SK-N-SH treated with all-trans-retinoic acid at 6 μM for 48 hours (cell line): ENCODE results near the gene PHYKPL.
"Not testable (repeated sequence)": the region's sequence is repeated elsewhere in the genome, so short reads cannot be mapped to it uniquely, and the experiment has no call there.

Experiments
- ATAC-seq: fragments of 200-7000 bp; cut with Tn5 transposase; 3 replicates; pipeline ENCODE4 v1.9.1; 2020; ENCODE audit warnings: mild to moderate bottlenecking, moderate library complexity
- ARNTL ChIP-seq: fragments of 450-650 bp; formaldehyde crosslinking; IDR thresholded peaks from 2 replicates; pipeline ENCODE4 v1.5.0; 2020; ENCODE audit warnings: low read depth, mild to moderate bottlenecking, moderate library complexity, borderline replicate concordance
- BACH2 ChIP-seq: fragments of 250-450 bp; sonication (Bioruptor Pico); IDR thresholded peaks from 2 replicates; pipeline ENCODE4 v1.9.0; 2021; ENCODE audit warnings: mild to moderate bottlenecking, borderline replicate concordance
- CSDC2 ChIP-seq: fragments of 250-450 bp; sonication (Bioruptor Pico); IDR thresholded peaks from 2 replicates; pipeline ENCODE4 v1.5.0; 2020; ENCODE audit warnings: mild to moderate bottlenecking, moderate library complexity
- ESRRG ChIP-seq: fragments of 250-450 bp; sonication (Bioruptor Pico); IDR thresholded peaks from 2 replicates; pipeline ENCODE4 v1.6.1; 2021; ENCODE audit warnings: mild to moderate bottlenecking
- GLIS3 ChIP-seq: fragments of 250-450 bp; sonication (Bioruptor Pico); IDR thresholded peaks from 2 replicates; pipeline ENCODE4 v1.5.0; 2020; ENCODE audit warnings: mild to moderate bottlenecking, moderate library complexity
- ISL1 ChIP-seq: fragments of 250-450 bp; sonication (Bioruptor Pico); IDR thresholded peaks from 2 replicates; pipeline ENCODE4 v2.1.2; 2022; ENCODE audit warnings: mild to moderate bottlenecking, moderate library complexity
- PPARA ChIP-seq: fragments of 250-450 bp; sonication (Bioruptor Pico); IDR thresholded peaks from 2 replicates; pipeline ENCODE4 v1.5.0; 2020; ENCODE audit warnings: mild to moderate bottlenecking, borderline replicate concordance
- RARB ChIP-seq: fragments of 250-450 bp; sonication (Bioruptor Pico); IDR thresholded peaks from 2 replicates; pipeline ENCODE4 v1.8.0; 2021; ENCODE audit warnings: mild to moderate bottlenecking, moderate library complexity
- SNAI2 ChIP-seq: fragments of 250-450 bp; sonication (Bioruptor Pico); IDR thresholded peaks from 2 replicates; pipeline ENCODE4 v1.5.0; 2020; ENCODE audit warnings: mild to moderate bottlenecking, moderate library complexity
- TCF4 ChIP-seq: fragments of 250-450 bp; sonication (Bioruptor Pico); IDR thresholded peaks from 2 replicates; pipeline ENCODE4 v1.8.0; 2021; ENCODE audit warnings: mild to moderate bottlenecking, moderate library complexity, borderline replicate concordance
- TOX ChIP-seq: fragments of 250-450 bp; sonication (Bioruptor Pico); IDR thresholded peaks from 2 replicates; pipeline ENCODE4 v1.8.0; 2021; ENCODE audit warnings: mild to moderate bottlenecking, moderate library complexity, borderline replicate concordance
- ZC3H10 ChIP-seq: fragments of 250-450 bp; sonication (Bioruptor Pico); IDR thresholded peaks from 2 replicates; pipeline ENCODE4 v1.5.1; 2021; ENCODE audit warnings: mild to moderate bottlenecking, moderate library complexity
- ZFP3 ChIP-seq: fragments of 250-450 bp; sonication (Bioruptor Pico); IDR thresholded peaks from 2 replicates; pipeline ENCODE4 v1.5.0; 2020; ENCODE audit warnings: mild to moderate bottlenecking, moderate library complexity
- ZFP30 ChIP-seq: fragments of 450-650 bp; formaldehyde crosslinking; IDR thresholded peaks from 2 replicates; pipeline ENCODE4 v1.5.0; 2022; ENCODE audit warnings: mild to moderate bottlenecking, moderate library complexity
- ZNF70 ChIP-seq: fragments of 450-650 bp; formaldehyde crosslinking; IDR thresholded peaks from 2 replicates; pipeline ENCODE4 v1.5.0; 2020; ENCODE audit warnings: mild to moderate bottlenecking, moderate library complexity
- ZNF8 ChIP-seq: fragments of 450-650 bp; formaldehyde crosslinking; IDR thresholded peaks from 2 replicates; pipeline ENCODE4 v1.5.0; 2020; ENCODE audit warnings: mild to moderate bottlenecking, moderate library complexity
- TF ChIP-seq, protein P1 (sequence below): fragments of 250-450 bp; sonication (Bioruptor Pico); IDR thresholded peaks from 2 replicates; pipeline ENCODE4 v1.5.1; 2021; ENCODE audit warnings: mild to moderate bottlenecking, moderate library complexity
- TF ChIP-seq, protein P2 (sequence below): fragments of 250-450 bp; sonication (Bioruptor Pico); IDR thresholded peaks from 2 replicates; pipeline ENCODE4 v1.5.1; 2020; ENCODE audit warnings: low read depth, mild to moderate bottlenecking, moderate library complexity
- TF ChIP-seq, protein P3 (sequence below): fragments of 250-450 bp; sonication (Bioruptor Pico); IDR thresholded peaks from 2 replicates; pipeline ENCODE4 v1.8.0; 2021; ENCODE audit warnings: low read depth, mild to moderate bottlenecking, moderate library complexity, borderline replicate concordance
- TF ChIP-seq, protein P4 (sequence below): fragments of 250-450 bp; sonication (Bioruptor Pico); IDR thresholded peaks from 2 replicates; pipeline ENCODE4 v1.5.0; 2020; ENCODE audit warnings: mild to moderate bottlenecking, moderate library complexity

The PHYKPL gene

DNA sequence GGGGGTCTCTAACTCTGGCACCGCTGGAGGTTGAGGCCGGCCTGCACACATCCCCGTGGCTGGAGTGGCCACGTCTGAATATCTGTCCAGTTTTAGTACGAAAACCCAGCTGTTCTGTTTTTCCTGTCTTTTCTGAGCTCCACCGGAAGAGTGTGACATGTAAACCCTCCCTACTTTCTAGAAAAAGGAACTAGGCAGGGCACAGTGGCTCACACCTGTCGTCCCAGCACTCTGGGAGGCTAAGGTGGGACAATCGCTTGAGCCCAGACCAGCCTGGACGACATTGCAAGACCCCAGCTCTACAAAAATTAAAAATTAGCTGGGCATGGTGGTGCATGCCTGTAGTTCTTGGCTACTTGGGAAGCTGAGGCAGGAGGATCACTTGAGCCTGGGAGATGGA is 8.2 kb upstream of the PHYKPL start:
- TF ChIP-seq RARB (CRISPR knock-in tag) (no peak), CSDC2 (CRISPR knock-in tag) (no peak), ZFP30 (no peak), ARNTL (CRISPR knock-in tag) (no peak), BACH2 (no peak), GLIS3 (no peak), PPARA (CRISPR knock-in tag) (no peak), ZNF70 (no peak), ISL1 (CRISPR knock-in tag) (no peak), ZFP3 (no peak), ZNF8 (CRISPR knock-in tag) (no peak)
- TF ChIP-seq, protein P1, sequence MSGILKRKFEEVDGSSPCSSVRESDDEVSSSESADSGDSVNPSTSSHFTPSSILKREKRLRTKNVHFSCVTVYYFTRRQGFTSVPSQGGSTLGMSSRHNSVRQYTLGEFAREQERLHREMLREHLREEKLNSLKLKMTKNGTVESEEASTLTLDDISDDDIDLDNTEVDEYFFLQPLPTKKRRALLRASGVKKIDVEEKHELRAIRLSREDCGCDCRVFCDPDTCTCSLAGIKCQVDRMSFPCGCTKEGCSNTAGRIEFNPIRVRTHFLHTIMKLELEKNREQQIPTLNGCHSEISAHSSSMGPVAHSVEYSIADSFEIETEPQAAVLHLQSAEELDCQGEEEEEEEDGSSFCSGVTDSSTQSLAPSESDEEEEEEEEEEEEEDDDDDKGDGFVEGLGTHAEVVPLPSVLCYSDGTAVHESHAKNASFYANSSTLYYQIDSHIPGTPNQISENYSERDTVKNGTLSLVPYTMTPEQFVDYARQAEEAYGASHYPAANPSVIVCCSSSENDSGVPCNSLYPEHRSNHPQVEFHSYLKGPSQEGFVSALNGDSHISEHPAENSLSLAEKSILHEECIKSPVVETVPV (CRISPR knock-in tag), result no peak
- TF ChIP-seq, protein P2, sequence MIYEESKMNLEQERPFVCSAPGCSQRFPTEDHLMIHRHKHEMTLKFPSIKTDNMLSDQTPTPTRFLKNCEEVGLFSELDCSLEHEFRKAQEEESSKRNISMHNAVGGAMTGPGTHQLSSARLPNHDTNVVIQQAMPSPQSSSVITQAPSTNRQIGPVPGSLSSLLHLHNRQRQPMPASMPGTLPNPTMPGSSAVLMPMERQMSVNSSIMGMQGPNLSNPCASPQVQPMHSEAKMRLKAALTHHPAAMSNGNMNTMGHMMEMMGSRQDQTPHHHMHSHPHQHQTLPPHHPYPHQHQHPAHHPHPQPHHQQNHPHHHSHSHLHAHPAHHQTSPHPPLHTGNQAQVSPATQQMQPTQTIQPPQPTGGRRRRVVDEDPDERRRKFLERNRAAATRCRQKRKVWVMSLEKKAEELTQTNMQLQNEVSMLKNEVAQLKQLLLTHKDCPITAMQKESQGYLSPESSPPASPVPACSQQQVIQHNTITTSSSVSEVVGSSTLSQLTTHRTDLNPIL (CRISPR knock-in tag), result no peak
- TF ChIP-seq, protein P3, sequence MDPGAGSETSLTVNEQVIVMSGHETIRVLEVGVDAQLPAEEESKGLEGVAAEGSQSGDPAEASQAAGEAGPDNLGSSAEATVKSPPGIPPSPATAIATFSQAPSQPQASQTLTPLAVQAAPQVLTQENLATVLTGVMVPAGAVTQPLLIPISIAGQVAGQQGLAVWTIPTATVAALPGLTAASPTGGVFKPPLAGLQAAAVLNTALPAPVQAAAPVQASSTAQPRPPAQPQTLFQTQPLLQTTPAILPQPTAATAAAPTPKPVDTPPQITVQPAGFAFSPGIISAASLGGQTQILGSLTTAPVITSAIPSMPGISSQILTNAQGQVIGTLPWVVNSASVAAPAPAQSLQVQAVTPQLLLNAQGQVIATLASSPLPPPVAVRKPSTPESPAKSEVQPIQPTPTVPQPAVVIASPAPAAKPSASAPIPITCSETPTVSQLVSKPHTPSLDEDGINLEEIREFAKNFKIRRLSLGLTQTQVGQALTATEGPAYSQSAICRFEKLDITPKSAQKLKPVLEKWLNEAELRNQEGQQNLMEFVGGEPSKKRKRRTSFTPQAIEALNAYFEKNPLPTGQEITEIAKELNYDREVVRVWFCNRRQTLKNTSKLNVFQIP (CRISPR knock-in tag), result no peak
- no peak for ATAC-seq

DNA sequence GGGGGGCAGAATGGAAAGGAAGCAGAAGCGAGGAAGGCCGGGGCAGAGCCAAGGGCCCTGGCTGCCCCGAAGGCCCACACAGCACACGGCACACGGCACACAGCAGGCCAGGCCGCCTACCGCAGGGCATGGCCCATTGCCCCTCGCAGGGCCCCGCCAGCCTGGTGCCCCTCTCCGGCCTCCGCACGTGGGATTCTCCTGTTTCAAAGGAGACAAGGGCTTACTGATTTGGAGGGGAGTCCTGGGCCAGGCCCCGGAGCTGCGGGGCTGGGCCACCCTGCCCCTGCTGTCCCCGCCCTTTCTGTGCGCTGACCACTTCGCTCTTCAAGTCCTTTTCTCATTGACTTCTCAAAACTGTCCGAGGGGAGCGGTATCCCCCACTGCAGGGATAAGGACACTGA is 7.7 kb upstream of the PHYKPL start:
- TF ChIP-seq SNAI2 (CRISPR knock-in tag), result no peak
- no peak for TF ChIP-seq ZNF70
- TF ChIP-seq CSDC2 (CRISPR knock-in tag), result no peak

DNA sequence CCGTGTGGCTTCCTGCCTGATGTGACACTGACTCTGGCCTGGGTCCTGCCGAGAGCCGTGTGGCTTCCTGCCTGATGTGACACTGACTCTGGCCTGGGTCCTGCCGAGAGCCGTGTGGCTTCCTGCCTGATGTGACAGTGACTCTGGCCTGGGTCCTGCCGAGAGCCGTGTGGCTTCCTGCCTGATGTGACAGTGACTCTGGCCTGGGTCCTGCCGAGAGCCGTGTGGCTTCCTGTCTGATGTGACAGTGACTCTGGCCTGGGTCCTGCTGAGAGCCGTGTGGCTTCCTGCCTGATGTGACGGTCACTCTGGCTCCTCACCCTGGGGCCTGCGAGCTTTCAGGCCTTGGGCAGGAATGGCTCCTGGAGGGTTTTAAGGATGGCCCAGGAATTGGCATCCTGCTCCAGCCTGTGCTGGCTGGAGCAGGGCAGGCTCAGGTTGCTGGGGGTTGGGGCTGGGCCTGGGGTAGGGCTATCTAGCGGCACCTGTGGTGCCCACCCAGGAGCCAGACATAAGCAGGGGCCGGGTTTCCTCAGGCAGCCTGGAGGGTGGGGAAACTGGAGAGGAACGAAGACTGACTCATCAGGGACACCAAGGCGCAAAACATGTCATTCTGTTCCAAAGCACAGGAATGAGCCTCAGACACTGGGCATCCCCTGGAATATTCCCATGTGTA is 7.2 kb upstream of the PHYKPL start:
- not testable (repeated sequence) for ATAC-seq

More for the DNA sequence above, 7.7 kb upstream of the PHYKPL start:
- no peak for ATAC-seq

DNA sequence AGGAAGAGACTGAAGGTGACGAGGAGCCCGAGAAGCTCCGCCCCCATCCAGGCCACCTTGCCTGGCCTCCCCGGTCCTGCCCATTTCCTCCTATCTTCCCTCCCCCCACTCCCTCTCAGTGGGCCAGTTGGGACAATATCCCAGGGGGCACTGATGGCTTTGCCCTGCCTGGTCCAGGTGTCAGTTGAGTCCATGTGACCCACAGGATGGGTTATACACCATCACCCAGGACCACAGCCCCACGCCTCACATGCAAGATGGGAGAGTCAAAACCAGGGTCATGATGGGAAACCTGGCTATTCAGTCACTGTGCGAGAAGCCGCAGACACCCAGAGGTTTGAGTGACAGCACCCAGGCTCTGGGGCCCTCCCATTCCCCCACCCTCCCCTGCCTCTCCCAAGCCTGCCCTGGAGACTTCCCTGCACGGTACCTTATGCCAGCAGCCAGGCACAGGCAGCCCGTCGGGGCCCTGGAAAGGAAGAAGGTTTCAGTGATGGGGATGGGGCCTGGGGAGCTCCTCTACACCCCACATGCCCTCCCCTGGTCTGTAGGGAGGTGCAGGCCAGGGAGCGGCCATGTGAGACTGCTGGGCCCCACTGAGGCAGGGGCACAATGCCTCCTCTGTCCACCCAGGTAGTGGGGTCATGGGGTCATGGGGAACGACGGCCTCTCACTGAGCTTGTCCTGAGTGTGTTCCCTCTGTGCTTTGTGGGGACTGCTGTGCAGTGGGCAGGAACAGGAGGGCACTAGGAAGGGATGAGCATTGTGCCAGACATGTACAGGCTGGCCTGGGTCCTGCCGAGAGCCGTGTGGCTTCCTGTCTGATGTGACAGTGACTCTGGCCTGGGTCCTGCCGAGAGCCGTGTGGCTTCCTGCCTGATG is 6.3 kb upstream of the PHYKPL start:
- no peak for ATAC-seq
- TF ChIP-seq SNAI2 (CRISPR knock-in tag), result no peak
- TF ChIP-seq TCF4, result no peak
- TF ChIP-seq, protein P1 (CRISPR knock-in tag), result no peak
- no peak for TF ChIP-seq TOX (CRISPR knock-in tag)
- no peak for TF ChIP-seq RARB (CRISPR knock-in tag)
- no peak for TF ChIP-seq PPARA (CRISPR knock-in tag)
- TF ChIP-seq ESRRG (CRISPR knock-in tag), result no peak
- TF ChIP-seq ISL1 (CRISPR knock-in tag), result no peak
- TF ChIP-seq, protein P3 (CRISPR knock-in tag), result no peak
- TF ChIP-seq, protein P2 (CRISPR knock-in tag), result no peak
- TF ChIP-seq GLIS3, result no peak
- TF ChIP-seq BACH2, result no peak
- no peak for TF ChIP-seq CSDC2 (CRISPR knock-in tag)
- no peak for TF ChIP-seq ZFP3
- no peak for TF ChIP-seq ZC3H10 (CRISPR knock-in tag)
- TF ChIP-seq, protein P4, sequence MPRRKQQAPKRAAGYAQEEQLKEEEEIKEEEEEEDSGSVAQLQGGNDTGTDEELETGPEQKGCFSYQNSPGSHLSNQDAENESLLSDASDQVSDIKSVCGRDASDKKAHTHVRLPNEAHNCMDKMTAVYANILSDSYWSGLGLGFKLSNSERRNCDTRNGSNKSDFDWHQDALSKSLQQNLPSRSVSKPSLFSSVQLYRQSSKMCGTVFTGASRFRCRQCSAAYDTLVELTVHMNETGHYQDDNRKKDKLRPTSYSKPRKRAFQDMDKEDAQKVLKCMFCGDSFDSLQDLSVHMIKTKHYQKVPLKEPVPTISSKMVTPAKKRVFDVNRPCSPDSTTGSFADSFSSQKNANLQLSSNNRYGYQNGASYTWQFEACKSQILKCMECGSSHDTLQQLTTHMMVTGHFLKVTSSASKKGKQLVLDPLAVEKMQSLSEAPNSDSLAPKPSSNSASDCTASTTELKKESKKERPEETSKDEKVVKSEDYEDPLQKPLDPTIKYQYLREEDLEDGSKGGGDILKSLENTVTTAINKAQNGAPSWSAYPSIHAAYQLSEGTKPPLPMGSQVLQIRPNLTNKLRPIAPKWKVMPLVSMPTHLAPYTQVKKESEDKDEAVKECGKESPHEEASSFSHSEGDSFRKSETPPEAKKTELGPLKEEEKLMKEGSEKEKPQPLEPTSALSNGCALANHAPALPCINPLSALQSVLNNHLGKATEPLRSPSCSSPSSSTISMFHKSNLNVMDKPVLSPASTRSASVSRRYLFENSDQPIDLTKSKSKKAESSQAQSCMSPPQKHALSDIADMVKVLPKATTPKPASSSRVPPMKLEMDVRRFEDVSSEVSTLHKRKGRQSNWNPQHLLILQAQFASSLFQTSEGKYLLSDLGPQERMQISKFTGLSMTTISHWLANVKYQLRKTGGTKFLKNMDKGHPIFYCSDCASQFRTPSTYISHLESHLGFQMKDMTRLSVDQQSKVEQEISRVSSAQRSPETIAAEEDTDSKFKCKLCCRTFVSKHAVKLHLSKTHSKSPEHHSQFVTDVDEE (CRISPR knock-in tag), result no peak
- TF ChIP-seq ARNTL (CRISPR knock-in tag), result no peak
